H9 (cell line): ENCODE measurements around the gene ZNF512. TPM values are rescaled to one million over a fixed set of nuclear protein-coding genes. Genes with fewer than 3 reads are reported as not detected.

Experiments used
- DNase-seq: peaks from one replicate; pipeline ENCODE4 v3.0.0-alpha.2; 2017
- H2AFZ ChIP-seq: one replicate; pipeline ENCODE4 v1.6.1; 2013; ENCODE audit warnings: mild to moderate bottlenecking, low read length, control low read depth, moderate library complexity
- H2AK5ac ChIP-seq: 2 replicates; pipeline ENCODE4 v1.6.1; 2013; ENCODE audit warnings: low read length, control low read depth, mixed read lengths; ENCODE audit not compliant: insufficient read length
- H2BK120ac ChIP-seq: one replicate; pipeline ENCODE4 v1.6.1; 2013; ENCODE audit warnings: low read depth, mild to moderate bottlenecking, low read length, control low read depth, inconsistent platforms; ENCODE audit not compliant: poor library complexity, severe bottlenecking
- H2BK12ac ChIP-seq: 2 replicates; pipeline ENCODE4 v1.6.1; 2013; ENCODE audit warnings: low read length, control low read depth, mixed read lengths, low read depth; ENCODE audit not compliant: insufficient read length
- H2BK15ac ChIP-seq: 2 replicates; pipeline ENCODE4 v1.6.1; 2013; ENCODE audit warnings: low read depth, low read length, control low read depth
- H2BK20ac ChIP-seq: one replicate; pipeline ENCODE4 v1.6.1; 2013; ENCODE audit warnings: low read depth, mild to moderate bottlenecking, low read length, control low read depth, inconsistent platforms; ENCODE audit not compliant: poor library complexity, severe bottlenecking
- H2BK5ac ChIP-seq: 2 replicates; pipeline ENCODE4 v1.6.1; 2013; ENCODE audit warnings: low read length, control low read depth, mixed read lengths; ENCODE audit not compliant: insufficient read length
- H3K14ac ChIP-seq: 2 replicates; pipeline ENCODE4 v1.6.1; 2013; ENCODE audit warnings: low read length, control low read depth; ENCODE audit not compliant: insufficient read depth
- H3K18ac ChIP-seq: 2 replicates; pipeline ENCODE4 v1.6.1; 2013; ENCODE audit warnings: low read depth, mild to moderate bottlenecking, mixed read lengths, low read length, control low read depth; ENCODE audit not compliant: insufficient read length
- H3K23ac ChIP-seq: 2 replicates; pipeline ENCODE4 v1.6.1; 2013; ENCODE audit warnings: low read length, control low read depth, mixed read lengths, low read depth; ENCODE audit not compliant: insufficient read length
- H3K23me2 ChIP-seq: 2 replicates; pipeline ENCODE4 v1.6.1; 2013; ENCODE audit warnings: low read depth, mild to moderate bottlenecking, mixed read lengths, low read length, control low read depth; ENCODE audit not compliant: insufficient read length, poor library complexity, severe bottlenecking
- H3K27ac ChIP-seq: 2 replicates; pipeline ENCODE4 v1.5.1; 2013; ENCODE audit warnings: low read length, control low read depth, mixed read lengths, low read depth; ENCODE audit not compliant: insufficient read length
- H3K27me3 ChIP-seq: 2 replicates; pipeline ENCODE4 v1.6.1; 2013; ENCODE audit warnings: low read length, control low read depth, inconsistent platforms; ENCODE audit not compliant: insufficient read depth
- H3K4ac ChIP-seq: 2 replicates; pipeline ENCODE4 v1.6.1; 2013; ENCODE audit warnings: low read depth, mild to moderate bottlenecking, control low read depth, inconsistent platforms, low read length, moderate library complexity
- H3K4me1 ChIP-seq: 2 replicates; pipeline ENCODE4 v1.6.1; 2013; ENCODE audit warnings: low read length, control low read depth, inconsistent platforms; ENCODE audit not compliant: insufficient read depth
- H3K4me2 ChIP-seq: 2 replicates; pipeline ENCODE4 v1.6.1; 2013; ENCODE audit warnings: low read length, control low read depth, mixed read lengths; ENCODE audit not compliant: insufficient read length, insufficient read depth
- H3K56ac ChIP-seq: 2 replicates; pipeline ENCODE4 v1.6.1; 2013; ENCODE audit warnings: low read depth, mild to moderate bottlenecking, mixed read lengths, low read length, control low read depth; ENCODE audit not compliant: insufficient read length
- H3K79me1 ChIP-seq: 2 replicates; pipeline ENCODE4 v1.6.1; 2013; ENCODE audit warnings: low read depth, mild to moderate bottlenecking, moderate library complexity, low read length, control low read depth, inconsistent platforms; ENCODE audit not compliant: insufficient read depth, poor library complexity, severe bottlenecking
- H3K79me2 ChIP-seq: 2 replicates; pipeline ENCODE4 v1.6.1; 2013; ENCODE audit warnings: low read length, control low read depth, inconsistent platforms; ENCODE audit not compliant: insufficient read depth
- H3K9ac ChIP-seq: 2 replicates; pipeline ENCODE4 v1.6.1; 2013; ENCODE audit warnings: low read length, control low read depth, mixed read lengths; ENCODE audit not compliant: insufficient read length; ENCODE audit errors: extremely low read depth
- H3K9me3 ChIP-seq: one replicate; pipeline ENCODE4 v1.6.1; 2013; ENCODE audit warnings: low read depth, low read length, inconsistent platforms; ENCODE audit not compliant: control insufficient read depth
- H3T11ph ChIP-seq: one replicate; pipeline ENCODE4 v1.6.1; 2013; ENCODE audit warnings: mild to moderate bottlenecking, low read length, control low read depth, inconsistent platforms
- H4K20me1 ChIP-seq: one replicate; pipeline ENCODE4 v1.6.1; 2013; ENCODE audit not compliant: control insufficient read depth, insufficient read length, insufficient read depth
- H4K5ac ChIP-seq: 2 replicates; pipeline ENCODE4 v1.6.1; 2013; ENCODE audit warnings: low read depth, mild to moderate bottlenecking, mixed read lengths, low read length, control low read depth; ENCODE audit not compliant: insufficient read length
- H4K8ac ChIP-seq: replicated peaks from 2 replicates; pipeline ENCODE4 v1.6.1; 2013; ENCODE audit warnings: low read length, control low read depth, mixed read lengths, low read depth; ENCODE audit not compliant: insufficient read length
- H4K91ac ChIP-seq: 2 replicates; pipeline ENCODE4 v1.6.1; 2013; ENCODE audit warnings: low read depth, mild to moderate bottlenecking, moderate library complexity, mixed read lengths, low read length, control low read depth; ENCODE audit not compliant: insufficient read length
- H3K27ac Mint-ChIP-seq, 3 experiments: 2 replicates in 2 of 3; 3 replicates in 1 of 3; pipeline ENCODE4 v1.8.0; 2020 to 2021; ENCODE audit warnings: mixed read lengths in 3 of 3, mild to moderate bottlenecking in 1 of 3, moderate library complexity in 1 of 3
- H3K27me3 Mint-ChIP-seq: 2 replicates; pipeline ENCODE4 v1.8.0; 2021; ENCODE audit warnings: low read depth, mild to moderate bottlenecking, moderate library complexity, mixed read lengths
- H3K36me3 Mint-ChIP-seq, 3 experiments: 2 replicates in 2 of 3; 3 replicates in 1 of 3; pipeline ENCODE4 v1.8.0; 2020 to 2021; ENCODE audit warnings: low read depth in 3 of 3, mixed read lengths in 3 of 3; ENCODE audit not compliant: insufficient read depth in 1 of 3
- H3K4me1 Mint-ChIP-seq, 2 experiments: 2 replicates each; pipeline ENCODE4 v1.8.0; 2020; ENCODE audit warnings: mixed read lengths in 2 of 2
- H3K4me3 Mint-ChIP-seq, 2 experiments: 2 replicates in 1 of 2; 3 replicates in 1 of 2; pipeline ENCODE4 v1.8.0; 2020 to 2021; ENCODE audit warnings: mild to moderate bottlenecking in 2 of 2, mixed read lengths in 2 of 2, moderate library complexity in 1 of 2
- H3K9me3 Mint-ChIP-seq, 2 experiments: 2 replicates in 1 of 2; 3 replicates in 1 of 2; pipeline ENCODE4 v1.8.0; 2020; ENCODE audit warnings: mild to moderate bottlenecking in 2 of 2, mixed read lengths in 2 of 2, moderate library complexity in 1 of 2
- WGBS: extraction: QIAGEN DNeasy Blood & Tissue Kit; methylation state at CpG from one replicate; pipeline ENCODE4 v1.1.7; 2013; ENCODE audit warnings: missing lambda C conversion rate, low lambda C conversion rate, mixed read lengths; ENCODE audit not compliant: insufficient read length; ENCODE audit errors: extremely low coverage; 5-methylcytosine and 5-hydroxymethylcytosine counted together
- total RNA-seq: library from RNA; stranded (reverse); gene quantifications from 2 replicates; pipeline ENCODE4 v1.2.1, GENCODE V29; 2021
- TF ChIP-seq, protein P1 (sequence below): fragments of 200-600 bp; sonication (generic); conservative IDR thresholded peaks from 3 replicates; pipeline ENCODE4 v1.8.0; 2021; ENCODE audit warnings: antibody characterized with exemption, mild to moderate bottlenecking

The ZNF512 gene
- total RNA-seq, 1 experiment from 2014 or later, result 38.2 TPM

GRCh38 chr2:27588308-27588707, 5.5 kb downstream of the ZNF512 start:
- Histone ChIP-seq H3K79me2 (peaks cover 34% of the 10 kb centered on the region), H4K5ac (no peak overlapping the region), H2AFZ (no peak overlapping the region), H2BK12ac (no peak overlapping the region), H3K79me1 (peaks cover 5% of the 10 kb centered on the region), H3T11ph (no peak overlapping the region), H2AK5ac (no peak overlapping the region), H3K9me3 (peaks cover 5% of the 10 kb centered on the region), H2BK5ac (no peak overlapping the region), H3K4ac (no peak overlapping the region), H2BK20ac (no peak overlapping the region), H3K4me1 (0 out of 2 replicates have a peak, but pooled peaks cover 2% of the 10 kb centered on the region), H3K23ac (no peak overlapping the region), H2BK120ac (no peak overlapping the region), H3K23me2 (peaks cover 5% of the 10 kb centered on the region), H3K14ac (no peak overlapping the region), H3K56ac (no peak overlapping the region), H3K18ac (no peak overlapping the region), H2BK15ac (no peak overlapping the region), H3K27me3 (no peaks in the 10 kb centered on the region), H3K27ac (no peak overlapping the region), H4K20me1 (no peaks in the 10 kb centered on the region), H3K9ac (no peak overlapping the region), H3K4me2 (no peak overlapping the region), H4K91ac (no peak overlapping the region), H4K8ac (no peak overlapping the region)
- no peak for DNase-seq
- H3K4me1 Mint-ChIP-seq, result peaks cover 14 to 16% of the 10 kb centered on the region in 2 experiments
- peaks cover 14 to 20% (median 14%) of the 10 kb centered on the region in 3 experiments; a peak in 6 of 7 replicates for H3K36me3 Mint-ChIP-seq
- H3K4me3 Mint-ChIP-seq, result no peak overlapping the region
- TF ChIP-seq, protein P1, sequence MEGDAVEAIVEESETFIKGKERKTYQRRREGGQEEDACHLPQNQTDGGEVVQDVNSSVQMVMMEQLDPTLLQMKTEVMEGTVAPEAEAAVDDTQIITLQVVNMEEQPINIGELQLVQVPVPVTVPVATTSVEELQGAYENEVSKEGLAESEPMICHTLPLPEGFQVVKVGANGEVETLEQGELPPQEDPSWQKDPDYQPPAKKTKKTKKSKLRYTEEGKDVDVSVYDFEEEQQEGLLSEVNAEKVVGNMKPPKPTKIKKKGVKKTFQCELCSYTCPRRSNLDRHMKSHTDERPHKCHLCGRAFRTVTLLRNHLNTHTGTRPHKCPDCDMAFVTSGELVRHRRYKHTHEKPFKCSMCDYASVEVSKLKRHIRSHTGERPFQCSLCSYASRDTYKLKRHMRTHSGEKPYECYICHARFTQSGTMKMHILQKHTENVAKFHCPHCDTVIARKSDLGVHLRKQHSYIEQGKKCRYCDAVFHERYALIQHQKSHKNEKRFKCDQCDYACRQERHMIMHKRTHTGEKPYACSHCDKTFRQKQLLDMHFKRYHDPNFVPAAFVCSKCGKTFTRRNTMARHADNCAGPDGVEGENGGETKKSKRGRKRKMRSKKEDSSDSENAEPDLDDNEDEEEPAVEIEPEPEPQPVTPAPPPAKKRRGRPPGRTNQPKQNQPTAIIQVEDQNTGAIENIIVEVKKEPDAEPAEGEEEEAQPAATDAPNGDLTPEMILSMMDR, result no peak
- H3K27ac Mint-ChIP-seq, result no peak overlapping the region
- WGBS, result no CpG with 5 or more reads among the region's 2 CpGs
- peaks cover 20 to 25% of the 10 kb centered on the region in 2 experiments for H3K9me3 Mint-ChIP-seq
- no peaks in the 10 kb centered on the region for H3K27me3 Mint-ChIP-seq
